Liver (tissue), 9 donors: ENCODE results near the gene CAPRIN2. TPM values are rescaled to one million over a fixed set of nuclear protein-coding genes. Genes with fewer than 3 reads are reported as not detected.

Experiments
- DNase-seq: peaks from one replicate; pipeline ENCODE4 v3.0.0-alpha.2; 2017; ENCODE audit warnings: low spot score
- H3K27ac ChIP-seq, 2 donors: one replicate each; pipeline ENCODE4 v1.7.0; 2013; ENCODE audit warnings: inconsistent platforms in 2 of 2, low read length in 2 of 2, control low read depth in 1 of 2, low read depth in 1 of 2, mild to moderate bottlenecking in 1 of 2
- H3K27me3 ChIP-seq, 4 donors: one replicate each; pipeline versions ENCODE4 v1.6.1 to v1.7.0; 2013; ENCODE audit warnings: low read length in 3 of 4, inconsistent platforms in 1 of 4, mild to moderate bottlenecking in 1 of 4, moderate library complexity in 1 of 4; ENCODE audit not compliant: control insufficient read depth in 4 of 4, insufficient read depth in 4 of 4
- H3K36me3 ChIP-seq, 4 donors: one replicate each; pipeline versions ENCODE4 v1.6.1 to v1.7.0; 2013; ENCODE audit warnings: low read length in 3 of 4, mild to moderate bottlenecking in 3 of 4, low read depth in 1 of 4, moderate library complexity in 1 of 4; ENCODE audit not compliant: control insufficient read depth in 4 of 4, insufficient read depth in 3 of 4
- H3K4me1 ChIP-seq, 4 donors: one replicate each; pipeline versions ENCODE4 v1.6.1 to v1.7.0; 2013; ENCODE audit warnings: low read length in 3 of 4, mild to moderate bottlenecking in 3 of 4, moderate library complexity in 1 of 4; ENCODE audit not compliant: control insufficient read depth in 4 of 4, insufficient read depth in 4 of 4
- H3K4me3 ChIP-seq, 3 donors: one replicate each; pipeline versions ENCODE4 v1.6.1 to v1.7.0; 2013; ENCODE audit warnings: low read length in 3 of 3, control low read depth in 1 of 3, low read depth in 1 of 3, mild to moderate bottlenecking in 1 of 3
- H3K9ac ChIP-seq, 2 donors: one replicate each; pipeline ENCODE4 v1.7.0; 2013; ENCODE audit warnings: low read length in 2 of 2, mild to moderate bottlenecking in 2 of 2, moderate library complexity in 2 of 2, control low read depth in 1 of 2, low read depth in 1 of 2
- H3K9me3 ChIP-seq, 4 donors: one replicate each; pipeline versions ENCODE4 v1.6.1 to v1.7.0; 2013; ENCODE audit warnings: low read length in 3 of 4; ENCODE audit not compliant: control insufficient read depth in 4 of 4
- EGR1 ChIP-seq, 2 donors: IDR thresholded peaks; 2 replicates each; pipeline ENCODE4 v1.6.1; 2016 to 2018; ENCODE audit warnings: antibody characterized with exemption in 2 of 2, low read depth in 2 of 2
- FOXA1 ChIP-seq: IDR thresholded peaks from 2 replicates; pipeline ENCODE4 v1.6.1; 2016; ENCODE audit warnings: antibody characterized with exemption
- FOXA2 ChIP-seq: IDR thresholded peaks from 2 replicates; pipeline ENCODE4 v1.6.1; 2016; ENCODE audit warnings: antibody characterized with exemption
- HNF4A ChIP-seq, 2 donors: conservative IDR thresholded peaks; 2 replicates each; pipeline ENCODE4 v1.6.1; 2016; ENCODE audit warnings: antibody characterized with exemption in 2 of 2, mild to moderate bottlenecking in 2 of 2
- HNF4G ChIP-seq: IDR thresholded peaks from 2 replicates; pipeline ENCODE4 v1.6.1; 2016; ENCODE audit warnings: antibody characterized with exemption
- JUND ChIP-seq, 2 donors: IDR thresholded peaks; 2 replicates each; pipeline ENCODE4 v1.6.1; 2016; ENCODE audit warnings: antibody characterized with exemption in 2 of 2
- NR2F2 ChIP-seq: IDR thresholded peaks from 2 replicates; pipeline ENCODE4 v1.6.1; 2016; ENCODE audit warnings: antibody characterized with exemption
- RAD21 ChIP-seq, 2 donors: IDR thresholded peaks; 2 replicates each; pipeline ENCODE4 v1.6.1; 2016; ENCODE audit warnings: antibody characterized with exemption in 2 of 2, mild to moderate bottlenecking in 2 of 2
- RXRA ChIP-seq, 2 donors: IDR thresholded peaks; 2 replicates each; pipeline ENCODE4 v1.6.1; 2017 to 2018; ENCODE audit warnings: antibody characterized with exemption in 2 of 2, mild to moderate bottlenecking in 1 of 2
- SP1 ChIP-seq: IDR thresholded peaks from 2 replicates; pipeline ENCODE4 v1.6.1; 2018; ENCODE audit warnings: antibody characterized with exemption, mild to moderate bottlenecking
- TAF1 ChIP-seq: conservative IDR thresholded peaks from 2 replicates; pipeline ENCODE4 v1.6.1; 2016; ENCODE audit warnings: antibody characterized with exemption, mild to moderate bottlenecking
- YY1 ChIP-seq: IDR thresholded peaks from 2 replicates; pipeline ENCODE4 v1.6.1; 2016; ENCODE audit warnings: antibody characterized with exemption, mild to moderate bottlenecking
- WGBS: extraction: QIAGEN DNeasy Blood & Tissue Kit; methylation state at CpG from one replicate; pipeline ENCODE4 v1.1.7; 2013; 5-methylcytosine and 5-hydroxymethylcytosine counted together
- polyA plus RNA-seq, 2 donors: library from polyadenylated mRNA; stranded (reverse) in 1 of 2; unstranded in 1 of 2; fragments of 200-250 nt in 1 of 2; fragments of >200 nt in 1 of 2; fragmentation: Nextera tagmentation in 1 of 2; extraction: Ambion mirVana in 1 of 2; gene quantifications; one replicate each; pipeline versions ENCODE4 v1.2.1 to v1.2.3, GENCODE V29; 2013 to 2015
- total RNA-seq, 2 donors: library from RNA; depleted of rRNA; stranded (reverse); fragments of >200 nt; gene quantifications; one replicate each; pipeline ENCODE4 v1.2.3, GENCODE V29; 2014
- TF ChIP-seq, protein P1 (sequence below): IDR thresholded peaks from 2 replicates; pipeline ENCODE4 v1.6.1; 2016; ENCODE audit warnings: antibody characterized with exemption
- TF ChIP-seq, protein P2 (sequence below): fragments of 150-350 bp; IDR thresholded peaks from 2 replicates; pipeline ENCODE4 v1.5.1; 2017; ENCODE audit warnings: improper control_type of control experiment, low read depth, low read length; ENCODE audit not compliant: missing input control
- TF ChIP-seq, protein P3 (sequence below): IDR thresholded peaks from 2 replicates; pipeline ENCODE4 v1.6.1; 2016; ENCODE audit warnings: antibody characterized with exemption, mild to moderate bottlenecking
- TF ChIP-seq, protein P4 (sequence below): IDR thresholded peaks from 2 replicates; pipeline ENCODE4 v1.6.1; 2016; ENCODE audit warnings: antibody characterized with exemption
- donor health status: healthy.
- donor health status: healthy.
- donor health status: healthy.
- donor health status: healthy.
- donor health status: healthy.

CAPRIN2 gene
- total and polyA plus RNA-seq, 4 donors = 4.6 to 14.8 (median 9.4) TPM

DNA sequence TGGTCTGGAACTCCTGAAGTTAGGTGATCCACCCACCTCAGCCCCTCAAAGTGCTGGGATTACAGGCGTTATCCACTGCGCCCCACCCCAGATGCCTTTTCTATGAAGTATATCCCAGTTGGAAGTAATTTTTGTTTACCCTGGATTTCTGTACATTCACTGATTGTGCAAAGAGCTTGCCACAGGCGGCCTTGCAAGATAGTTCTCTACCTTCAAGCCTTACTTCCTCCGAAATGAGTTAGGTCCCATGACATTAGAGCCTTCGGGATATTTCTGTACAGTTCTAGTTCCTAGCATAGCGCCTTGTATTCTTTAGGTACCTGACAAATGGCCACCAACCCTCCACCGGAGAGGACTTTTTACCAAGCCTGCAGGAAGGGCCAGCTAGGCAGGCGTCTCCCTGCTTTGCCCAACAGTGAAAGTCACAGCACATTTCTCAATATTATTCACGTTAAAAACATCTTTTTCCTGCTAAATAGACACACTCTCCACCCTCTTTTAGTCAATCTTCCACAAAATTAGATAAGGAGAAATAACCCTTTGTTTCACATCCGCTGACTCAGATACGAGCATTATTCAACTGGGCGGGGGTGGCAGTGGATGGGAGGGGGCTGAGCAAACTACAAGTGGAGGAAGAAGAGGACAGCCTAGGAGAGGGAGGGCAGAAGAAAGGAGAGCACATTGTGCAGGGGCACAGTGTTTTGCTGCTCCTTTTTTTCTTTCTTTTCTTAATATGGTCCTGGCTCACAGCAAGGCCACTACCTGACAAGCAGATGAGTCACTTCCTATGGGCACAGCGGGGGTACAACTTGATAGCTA, 40.0 kb upstream of the CAPRIN2 start (continued):
- TF ChIP-seq HNF4G = no peak

DNA sequence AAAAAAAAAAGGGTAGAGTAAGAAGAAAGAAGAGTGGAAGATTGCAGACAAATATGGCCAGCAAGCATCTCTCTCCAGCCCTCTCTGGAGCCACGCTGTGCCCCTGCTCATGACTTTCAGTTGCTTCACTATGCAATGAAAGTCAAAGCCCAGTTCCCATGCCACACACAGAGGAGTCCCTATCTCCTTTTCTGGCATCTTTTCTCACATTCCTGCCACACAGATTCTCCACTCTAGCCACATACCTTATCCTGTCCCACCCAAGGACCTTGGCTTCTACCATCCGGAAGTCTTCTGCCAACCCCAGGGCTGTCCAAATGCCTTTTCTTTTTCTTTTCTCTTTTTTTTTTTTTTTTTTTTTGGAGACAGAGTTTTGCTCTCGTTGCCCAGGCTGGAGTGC, 39.3 kb upstream of the CAPRIN2 start:
- H3K9me3 ChIP-seq = no peaks in the 10 kb centered on the region
- no peak for DNase-seq
- H3K9ac ChIP-seq = no peak overlapping the region
- peaks cover 0 to 17% (median 9%) of the 10 kb centered on the region in 4 donors for H3K4me1 ChIP-seq
- H3K36me3 ChIP-seq = no peaks in the 10 kb centered on the region
- H3K27me3 ChIP-seq = no peaks in the 10 kb centered on the region
- no peak overlapping the region for H3K27ac ChIP-seq
- TF ChIP-seq JUND (IDR thresholded peaks at IDR 0.05) = no peak
- WGBS = 63% methylated on average over 3 of the region's 3 CpGs
- H3K4me3 ChIP-seq = no peak overlapping the region

DNA sequence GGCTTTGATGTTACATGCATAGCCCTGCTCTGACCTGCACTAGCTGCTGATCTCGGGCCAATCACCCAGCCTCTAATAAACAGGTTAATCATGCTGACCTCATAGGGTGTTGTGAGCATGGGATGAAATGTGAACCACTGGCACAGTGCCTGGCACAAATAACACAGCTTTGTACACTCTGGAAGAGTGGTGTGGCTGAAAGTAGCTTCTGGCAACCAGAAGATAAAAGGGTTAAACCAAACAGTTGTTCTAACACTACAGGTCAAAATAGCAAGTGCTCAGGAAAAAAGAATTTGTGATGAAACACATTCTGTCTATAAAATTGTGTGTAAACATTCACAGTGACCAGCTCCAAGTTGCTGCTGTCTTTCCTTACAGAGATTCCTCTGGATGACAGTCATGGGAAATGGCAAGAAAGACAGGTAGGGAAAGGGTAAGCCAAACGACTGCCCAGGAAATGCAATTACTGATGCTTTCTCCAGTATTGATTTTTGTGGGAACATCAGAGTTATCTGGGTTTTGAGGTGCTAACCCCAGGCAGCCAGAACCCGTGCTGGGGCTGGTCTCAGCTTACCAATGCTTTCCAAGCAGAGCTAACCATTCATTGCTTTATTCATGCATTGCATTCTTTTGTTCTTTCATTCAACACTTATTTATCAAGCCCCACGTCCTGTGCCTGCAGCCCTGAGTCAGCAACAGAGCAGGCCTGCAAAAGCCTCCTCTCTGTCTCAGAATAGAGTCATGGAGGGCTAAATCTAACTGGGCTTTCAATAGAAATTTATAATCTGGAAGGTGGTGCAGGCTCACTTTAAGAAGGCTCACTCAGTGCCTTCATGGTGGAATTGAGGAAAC, 38.1 kb upstream of the CAPRIN2 start:
- Histone ChIP-seq H3K9ac (no peak overlapping the region), H3K36me3 (no peaks in the 10 kb centered on the region), H3K27me3 (no peaks in the 10 kb centered on the region), H3K27ac (no peak overlapping the region), H3K4me3 (no peak overlapping the region), H3K4me1 (peaks cover 0 to 17% (median 9%) of the 10 kb centered on the region in 4 donors), H3K9me3 (no peaks in the 10 kb centered on the region)
- TF ChIP-seq RAD21 (IDR thresholded peaks at IDR 0.05) (no peak), HNF4G (no peak), TAF1 (no peak), FOXA1 (no peak), HNF4A (conservative IDR thresholded peaks at IDR 0.05) (no peak), SP1 (no peak), RXRA (IDR thresholded peaks at IDR 0.05) (no peak), JUND (IDR thresholded peaks at IDR 0.05) (no peak), NR2F2 (no peak), EGR1 (IDR thresholded peaks at IDR 0.05; ENCODE audit: low read depth in 2 of 2) (no peak)
- TF ChIP-seq, protein P1, sequence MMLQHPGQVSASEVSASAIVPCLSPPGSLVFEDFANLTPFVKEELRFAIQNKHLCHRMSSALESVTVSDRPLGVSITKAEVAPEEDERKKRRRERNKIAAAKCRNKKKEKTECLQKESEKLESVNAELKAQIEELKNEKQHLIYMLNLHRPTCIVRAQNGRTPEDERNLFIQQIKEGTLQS = no peak
- DNase-seq = no peak
- WGBS = 61% methylated on average over 4 of the region's 4 CpGs

DNA sequence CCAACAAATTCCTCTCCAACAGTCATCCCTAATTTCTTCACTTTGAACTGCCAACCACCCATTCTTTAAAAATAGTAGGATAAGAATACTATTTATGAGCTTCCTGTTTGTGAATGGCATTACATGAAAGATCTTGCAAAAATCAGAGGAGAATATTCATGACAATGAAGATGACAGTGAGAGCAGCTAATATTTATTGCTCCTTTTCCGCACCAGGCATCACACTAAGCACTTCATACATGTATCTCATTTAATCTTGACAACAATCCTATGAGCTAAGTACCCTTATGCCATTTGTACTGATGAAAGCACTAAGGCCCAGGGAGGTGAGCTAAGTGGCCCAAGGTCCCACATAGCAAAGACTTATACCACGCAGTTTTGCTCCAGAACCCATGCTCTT, 37.3 kb upstream of the CAPRIN2 start:
- no peak overlapping the region for H3K27ac ChIP-seq
- no peak overlapping the region for H3K4me3 ChIP-seq
- H3K4me1 ChIP-seq = peaks cover 0 to 17% (median 8%) of the 10 kb centered on the region in 4 donors
- no peak overlapping the region for H3K9ac ChIP-seq
- WGBS = 93% methylated on average over 2 of the region's 2 CpGs
- H3K36me3 ChIP-seq = no peaks in the 10 kb centered on the region
- H3K27me3 ChIP-seq = no peaks in the 10 kb centered on the region
- H3K9me3 ChIP-seq = no peaks in the 10 kb centered on the region
- DNase-seq = no peak
- no peak for TF ChIP-seq YY1
- no peak for TF ChIP-seq FOXA1
- no peak for TF ChIP-seq HNF4G
- TF ChIP-seq JUND (IDR thresholded peaks at IDR 0.05) = no peak
- TF ChIP-seq, protein P2, sequence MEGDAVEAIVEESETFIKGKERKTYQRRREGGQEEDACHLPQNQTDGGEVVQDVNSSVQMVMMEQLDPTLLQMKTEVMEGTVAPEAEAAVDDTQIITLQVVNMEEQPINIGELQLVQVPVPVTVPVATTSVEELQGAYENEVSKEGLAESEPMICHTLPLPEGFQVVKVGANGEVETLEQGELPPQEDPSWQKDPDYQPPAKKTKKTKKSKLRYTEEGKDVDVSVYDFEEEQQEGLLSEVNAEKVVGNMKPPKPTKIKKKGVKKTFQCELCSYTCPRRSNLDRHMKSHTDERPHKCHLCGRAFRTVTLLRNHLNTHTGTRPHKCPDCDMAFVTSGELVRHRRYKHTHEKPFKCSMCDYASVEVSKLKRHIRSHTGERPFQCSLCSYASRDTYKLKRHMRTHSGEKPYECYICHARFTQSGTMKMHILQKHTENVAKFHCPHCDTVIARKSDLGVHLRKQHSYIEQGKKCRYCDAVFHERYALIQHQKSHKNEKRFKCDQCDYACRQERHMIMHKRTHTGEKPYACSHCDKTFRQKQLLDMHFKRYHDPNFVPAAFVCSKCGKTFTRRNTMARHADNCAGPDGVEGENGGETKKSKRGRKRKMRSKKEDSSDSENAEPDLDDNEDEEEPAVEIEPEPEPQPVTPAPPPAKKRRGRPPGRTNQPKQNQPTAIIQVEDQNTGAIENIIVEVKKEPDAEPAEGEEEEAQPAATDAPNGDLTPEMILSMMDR = no peak
- no peak for TF ChIP-seq RXRA (IDR thresholded peaks at IDR 0.05)
- TF ChIP-seq EGR1 (IDR thresholded peaks at IDR 0.05; ENCODE audit: low read depth in 2 of 2) = no peak
- TF ChIP-seq, protein P1 = no peak
- no peak for TF ChIP-seq RAD21 (IDR thresholded peaks at IDR 0.05)
- TF ChIP-seq HNF4A (conservative IDR thresholded peaks at IDR 0.05) = no peak
- TF ChIP-seq, protein P3, sequence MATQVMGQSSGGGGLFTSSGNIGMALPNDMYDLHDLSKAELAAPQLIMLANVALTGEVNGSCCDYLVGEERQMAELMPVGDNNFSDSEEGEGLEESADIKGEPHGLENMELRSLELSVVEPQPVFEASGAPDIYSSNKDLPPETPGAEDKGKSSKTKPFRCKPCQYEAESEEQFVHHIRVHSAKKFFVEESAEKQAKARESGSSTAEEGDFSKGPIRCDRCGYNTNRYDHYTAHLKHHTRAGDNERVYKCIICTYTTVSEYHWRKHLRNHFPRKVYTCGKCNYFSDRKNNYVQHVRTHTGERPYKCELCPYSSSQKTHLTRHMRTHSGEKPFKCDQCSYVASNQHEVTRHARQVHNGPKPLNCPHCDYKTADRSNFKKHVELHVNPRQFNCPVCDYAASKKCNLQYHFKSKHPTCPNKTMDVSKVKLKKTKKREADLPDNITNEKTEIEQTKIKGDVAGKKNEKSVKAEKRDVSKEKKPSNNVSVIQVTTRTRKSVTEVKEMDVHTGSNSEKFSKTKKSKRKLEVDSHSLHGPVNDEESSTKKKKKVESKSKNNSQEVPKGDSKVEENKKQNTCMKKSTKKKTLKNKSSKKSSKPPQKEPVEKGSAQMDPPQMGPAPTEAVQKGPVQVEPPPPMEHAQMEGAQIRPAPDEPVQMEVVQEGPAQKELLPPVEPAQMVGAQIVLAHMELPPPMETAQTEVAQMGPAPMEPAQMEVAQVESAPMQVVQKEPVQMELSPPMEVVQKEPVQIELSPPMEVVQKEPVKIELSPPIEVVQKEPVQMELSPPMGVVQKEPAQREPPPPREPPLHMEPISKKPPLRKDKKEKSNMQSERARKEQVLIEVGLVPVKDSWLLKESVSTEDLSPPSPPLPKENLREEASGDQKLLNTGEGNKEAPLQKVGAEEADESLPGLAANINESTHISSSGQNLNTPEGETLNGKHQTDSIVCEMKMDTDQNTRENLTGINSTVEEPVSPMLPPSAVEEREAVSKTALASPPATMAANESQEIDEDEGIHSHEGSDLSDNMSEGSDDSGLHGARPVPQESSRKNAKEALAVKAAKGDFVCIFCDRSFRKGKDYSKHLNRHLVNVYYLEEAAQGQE = no peak
- no peak for TF ChIP-seq FOXA2
- TF ChIP-seq, protein P4, sequence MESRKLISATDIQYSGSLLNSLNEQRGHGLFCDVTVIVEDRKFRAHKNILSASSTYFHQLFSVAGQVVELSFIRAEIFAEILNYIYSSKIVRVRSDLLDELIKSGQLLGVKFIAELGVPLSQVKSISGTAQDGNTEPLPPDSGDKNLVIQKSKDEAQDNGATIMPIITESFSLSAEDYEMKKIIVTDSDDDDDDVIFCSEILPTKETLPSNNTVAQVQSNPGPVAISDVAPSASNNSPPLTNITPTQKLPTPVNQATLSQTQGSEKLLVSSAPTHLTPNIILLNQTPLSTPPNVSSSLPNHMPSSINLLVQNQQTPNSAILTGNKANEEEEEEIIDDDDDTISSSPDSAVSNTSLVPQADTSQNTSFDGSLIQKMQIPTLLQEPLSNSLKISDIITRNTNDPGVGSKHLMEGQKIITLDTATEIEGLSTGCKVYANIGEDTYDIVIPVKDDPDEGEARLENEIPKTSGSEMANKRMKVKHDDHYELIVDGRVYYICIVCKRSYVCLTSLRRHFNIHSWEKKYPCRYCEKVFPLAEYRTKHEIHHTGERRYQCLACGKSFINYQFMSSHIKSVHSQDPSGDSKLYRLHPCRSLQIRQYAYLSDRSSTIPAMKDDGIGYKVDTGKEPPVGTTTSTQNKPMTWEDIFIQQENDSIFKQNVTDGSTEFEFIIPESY = no peak
